Tibial nerve (tissue), 3 donors: ENCODE results near the gene GCFC2.

Source experiments
- CTCF ChIP-seq, 5 experiments: fragments of 200-600 bp in 3 of 5; fragments of 450-650 bp in 2 of 5; sonication (generic) in 3 of 5; IDR thresholded peaks; one replicate each; pipeline ENCODE4 v1.5.1; 2016 to 2019; ENCODE audit warnings: antibody characterized with exemption in 5 of 5, mild to moderate bottlenecking in 3 of 5, moderate library complexity in 2 of 5
- POLR2A ChIP-seq, 2 donors: fragments of 450-650 bp; IDR thresholded peaks; one replicate each; pipeline ENCODE4 v1.6.1; 2017; ENCODE audit warnings: antibody characterized with exemption in 2 of 2, mild to moderate bottlenecking in 2 of 2, moderate library complexity in 2 of 2

GRCh38 chr2:75667884-75668283, 42.8 kb downstream of the GCFC2 start:
- no peak for TF ChIP-seq CTCF (IDR thresholded peaks at IDR 0.05)
- TF ChIP-seq POLR2A (IDR thresholded peaks at IDR 0.05), result no peak
